ENCODE results near the gene CLCN4. TPM values are rescaled to one million over a fixed set of nuclear protein-coding genes. Genes with fewer than 3 reads are reported as not detected.

CLCN4 gene
- total and polyA plus RNA-seq, 4 experiments from 2014 or later: 0.28 to 0.29 TPM; not detected in 2

GRCh38 chrX:10165580-10166247, 8.9 kb downstream of the CLCN4 start:
- intact Hi-C loops (cut with micrococcal nuclease): no loop called here
- Histone ChIP-seq H3K27ac (ENCODE audit: low read depth, low read length) (no peak overlapping the region), H3K36me3 (ENCODE audit: insufficient read depth, low read length) (no peaks in the 10 kb centered on the region), H3K9me3 (ENCODE audit: control insufficient read depth in 1 of 2, low read length in 2 of 2) (no peaks in the 10 kb centered on the region), H3K27me3 (ENCODE audit: insufficient read depth, low read length) (no peaks in the 10 kb centered on the region), H3K4me1 (ENCODE audit: insufficient read depth, low read length) (no peaks in the 10 kb centered on the region), H3K4me3 (ENCODE audit: low read length in 2 of 2) (no peak overlapping the region)
- H3K27ac Mint-ChIP-seq: peak overlapping the region in 1 of 7 donors; percentile 17
- H3K4me3 Mint-ChIP-seq: no peak overlapping the region
- peaks cover 0 to 4% (median 0%) of the 10 kb centered on the region in 8 donors for H3K9me3 Mint-ChIP-seq
- no peak for DNase-seq
- peaks cover 0 to 3% (median under 1%) of the 10 kb centered on the region in 4 donors for H3K4me1 Mint-ChIP-seq
- peaks cover 3 to 6% of the 10 kb centered on the region in 2 donors for H3K27me3 Mint-ChIP-seq
- ChIA-PET CTCF (ENCODE audit: partially characterized antibody) (no interaction called here), POLR2A (ENCODE audit: partially characterized antibody) (no interaction called here)
- H3K36me3 Mint-ChIP-seq: no peaks in the 10 kb centered on the region

- peaks cover 0 to 4% (median 0%) of the 10 kb centered on the region in 8 donors for H3K9me3 Mint-ChIP-seq
- H3K36me3 Mint-ChIP-seq: no peaks in the 10 kb centered on the region
- Histone ChIP-seq H3K27ac (ENCODE audit: low read depth, low read length) (no peak overlapping the region), H3K27me3 (ENCODE audit: insufficient read depth, low read length) (no peaks in the 10 kb centered on the region), H3K36me3 (ENCODE audit: insufficient read depth, low read length) (no peaks in the 10 kb centered on the region), H3K4me3 (ENCODE audit: low read length in 2 of 2) (no peak overlapping the region), H3K4me1 (ENCODE audit: insufficient read depth, low read length) (no peaks in the 10 kb centered on the region), H3K9me3 (ENCODE audit: control insufficient read depth in 1 of 2, low read length in 2 of 2) (no peaks in the 10 kb centered on the region)
- no peak for DNase-seq
- CTCF ChIA-PET (ENCODE audit: partially characterized antibody): interaction anchor here (1.6 kb wide), 1 partner anchor 21 kb away, joined by 4 read pairs; no protein-coding TSS in a partner anchor
- H3K27me3 Mint-ChIP-seq: peaks cover 3 to 6% of the 10 kb centered on the region in 2 donors
- intact Hi-C loops (cut with micrococcal nuclease): no loop called here
- H3K4me1 Mint-ChIP-seq: peaks cover 0 to 3% (median under 1%) of the 10 kb centered on the region in 4 donors
- POLR2A ChIA-PET (ENCODE audit: partially characterized antibody): no interaction called here
- H3K27ac Mint-ChIP-seq: no peak overlapping the region
- no peak overlapping the region for H3K4me3 Mint-ChIP-seq
Observed at GRCh38 chrX:10166248-10166716, 9.5 kb downstream of the CLCN4 start.

GRCh38 chrX:10166731-10167151, 10.0 kb downstream of the CLCN4 start:
- Mint-ChIP-seq H3K27ac (no peak overlapping the region), H3K4me3 (peak overlapping the region in 2 of 8 donors; percentile 20 to 48), H3K27me3 (peaks cover 3 to 6% of the 10 kb centered on the region in 2 donors), H3K9me3 (peaks cover 0 to 4% (median 0%) of the 10 kb centered on the region in 8 donors), H3K36me3 (no peaks in the 10 kb centered on the region), H3K4me1 (peaks cover 0 to 3% (median under 1%) of the 10 kb centered on the region in 4 donors)
- POLR2A ChIA-PET (ENCODE audit: partially characterized antibody): no interaction called here
- CTCF ChIA-PET (ENCODE audit: partially characterized antibody): interaction anchor here (1.6 kb wide), 1 partner anchor 21 kb away, joined by 4 read pairs; no protein-coding TSS in a partner anchor
- H3K27me3 ChIP-seq (ENCODE audit: insufficient read depth, low read length): no peaks in the 10 kb centered on the region
- no peak overlapping the region for H3K27ac ChIP-seq (ENCODE audit: low read depth, low read length)
- no peaks in the 10 kb centered on the region for H3K9me3 ChIP-seq (ENCODE audit: control insufficient read depth in 1 of 2, low read length in 2 of 2)
- no peak overlapping the region for H3K4me3 ChIP-seq (ENCODE audit: low read length in 2 of 2)
- no peaks in the 10 kb centered on the region for H3K36me3 ChIP-seq (ENCODE audit: insufficient read depth, low read length)
- DNase-seq: no peak
- H3K4me1 ChIP-seq (ENCODE audit: insufficient read depth, low read length): no peaks in the 10 kb centered on the region
- intact Hi-C loops (cut with micrococcal nuclease): no loop called here

- no peak overlapping the region for H3K27ac ChIP-seq (ENCODE audit: low read depth, low read length)
Observed at GRCh38 chrX:10167573-10167972, 10.8 kb downstream of the CLCN4 start.

GRCh38 chrX:10168226-10168625, 11.5 kb downstream of the CLCN4 start:
- ChIA-PET POLR2A (ENCODE audit: partially characterized antibody) (no interaction called here), CTCF (ENCODE audit: partially characterized antibody) (interaction anchor here (0.6 kb wide), 1 partner anchor 21 kb away, joined by 3 read pairs; no protein-coding TSS in a partner anchor)
- H3K4me3 Mint-ChIP-seq: no peak overlapping the region
- no peak overlapping the region for H3K4me3 ChIP-seq (ENCODE audit: low read length in 2 of 2)
- no peaks in the 10 kb centered on the region for H3K9me3 ChIP-seq (ENCODE audit: control insufficient read depth in 1 of 2, low read length in 2 of 2)
- H3K36me3 Mint-ChIP-seq: no peaks in the 10 kb centered on the region
- H3K4me1 Mint-ChIP-seq: peaks cover 0 to 3% (median under 1%) of the 10 kb centered on the region in 4 donors
- intact Hi-C loops (cut with micrococcal nuclease): no loop called here
- H3K36me3 ChIP-seq (ENCODE audit: insufficient read depth, low read length): no peaks in the 10 kb centered on the region
- H3K9me3 Mint-ChIP-seq: peaks cover 0 to 4% (median 0%) of the 10 kb centered on the region in 8 donors
- H3K27me3 Mint-ChIP-seq: peaks cover 0 to 2% of the 10 kb centered on the region in 2 donors
- no peak for DNase-seq
- no peak overlapping the region for H3K27ac ChIP-seq (ENCODE audit: low read depth, low read length)
- no peaks in the 10 kb centered on the region for H3K4me1 ChIP-seq (ENCODE audit: insufficient read depth, low read length)
- H3K27ac Mint-ChIP-seq: no peak overlapping the region
- no peaks in the 10 kb centered on the region for H3K27me3 ChIP-seq (ENCODE audit: insufficient read depth, low read length)

More at GRCh38 chrX:10167573-10167972, 10.8 kb downstream of the CLCN4 start:
- Mint-ChIP-seq H3K27ac (no peak overlapping the region), H3K9me3 (peaks cover 0 to 4% (median 0%) of the 10 kb centered on the region in 8 donors), H3K4me3 (no peak overlapping the region), H3K36me3 (no peaks in the 10 kb centered on the region), H3K27me3 (peaks cover 0 to 4% of the 10 kb centered on the region in 2 donors), H3K4me1 (peaks cover 0 to 3% (median under 1%) of the 10 kb centered on the region in 4 donors)
- Histone ChIP-seq H3K4me3 (ENCODE audit: low read length in 2 of 2) (no peak overlapping the region), H3K4me1 (ENCODE audit: insufficient read depth, low read length) (no peaks in the 10 kb centered on the region), H3K9me3 (ENCODE audit: control insufficient read depth in 1 of 2, low read length in 2 of 2) (no peaks in the 10 kb centered on the region), H3K36me3 (ENCODE audit: insufficient read depth, low read length) (no peaks in the 10 kb centered on the region), H3K27me3 (ENCODE audit: insufficient read depth, low read length) (no peaks in the 10 kb centered on the region)
- DNase-seq: no peak
- intact Hi-C loops (cut with micrococcal nuclease): no loop called here
- ChIA-PET CTCF (ENCODE audit: partially characterized antibody) (interaction anchor here (1.6 kb wide), 1 partner anchor 20 kb away, joined by 4 read pairs; no protein-coding TSS in a partner anchor), POLR2A (ENCODE audit: partially characterized antibody) (no interaction called here)

- peaks cover 0 to 3% (median 2%) of the 10 kb centered on the region in 4 donors for H3K4me1 Mint-ChIP-seq
- no peaks in the 10 kb centered on the region for H3K9me3 ChIP-seq (ENCODE audit: control insufficient read depth in 1 of 2, low read length in 2 of 2)
- CTCF ChIA-PET (ENCODE audit: partially characterized antibody): interaction anchor here (0.6 kb wide), 1 partner anchor 20 kb away, joined by 3 read pairs; no protein-coding TSS in a partner anchor
- H3K36me3 ChIP-seq (ENCODE audit: insufficient read depth, low read length): no peaks in the 10 kb centered on the region
- H3K27ac ChIP-seq (ENCODE audit: low read depth, low read length): no peak overlapping the region
- H3K4me3 ChIP-seq (ENCODE audit: low read length in 2 of 2): no peak overlapping the region
- intact Hi-C loops (cut with micrococcal nuclease): no loop called here
- H3K4me3 Mint-ChIP-seq: no peak overlapping the region
- H3K36me3 Mint-ChIP-seq: no peaks in the 10 kb centered on the region
- H3K27me3 Mint-ChIP-seq: peaks cover 0 to 2% of the 10 kb centered on the region in 2 donors
- no peak overlapping the region for H3K27ac Mint-ChIP-seq
- no peak for DNase-seq
- no peaks in the 10 kb centered on the region for H3K4me1 ChIP-seq (ENCODE audit: insufficient read depth, low read length)
- POLR2A ChIA-PET (ENCODE audit: partially characterized antibody): no interaction called here
- no peaks in the 10 kb centered on the region for H3K27me3 ChIP-seq (ENCODE audit: insufficient read depth, low read length)
- H3K9me3 Mint-ChIP-seq: peaks cover 0 to 2% (median 0%) of the 10 kb centered on the region in 8 donors
Observed at GRCh38 chrX:10169175-10169574, 12.4 kb downstream of the CLCN4 start.

- CTCF ChIA-PET (ENCODE audit: partially characterized antibody): no interaction called here
- no peak for DNase-seq
- intact Hi-C loops (cut with micrococcal nuclease): no loop called here
- H3K36me3 Mint-ChIP-seq: no peaks in the 10 kb centered on the region
- Histone ChIP-seq H3K36me3 (ENCODE audit: insufficient read depth, low read length) (no peaks in the 10 kb centered on the region), H3K9me3 (ENCODE audit: control insufficient read depth in 1 of 2, low read length in 2 of 2) (no peaks in the 10 kb centered on the region), H3K27me3 (ENCODE audit: insufficient read depth, low read length) (no peaks in the 10 kb centered on the region), H3K27ac (ENCODE audit: low read depth, low read length) (no peak overlapping the region), H3K4me1 (ENCODE audit: insufficient read depth, low read length) (no peaks in the 10 kb centered on the region), H3K4me3 (ENCODE audit: low read length in 2 of 2) (no peak overlapping the region)
- H3K4me1 Mint-ChIP-seq: peaks cover 0 to 3% (median 2%) of the 10 kb centered on the region in 4 donors
- peaks cover 2 to 3% of the 10 kb centered on the region in 2 donors for H3K27me3 Mint-ChIP-seq
- peak overlapping the region in 1 of 7 donors; percentile 64 for H3K27ac Mint-ChIP-seq
- no peak overlapping the region for H3K4me3 Mint-ChIP-seq
- H3K9me3 Mint-ChIP-seq: no peaks in the 10 kb centered on the region
- POLR2A ChIA-PET (ENCODE audit: partially characterized antibody): no interaction called here
Observed at GRCh38 chrX:10171249-10171648, 14.5 kb downstream of the CLCN4 start.

Measured in CD4-positive, alpha-beta memory T cell (primary cell).